AG04449 (cell line): ENCODE measurements around the gene MRTO4.
"Not testable (repeated sequence)": the region's sequence is repeated elsewhere in the genome, so short reads cannot be mapped to it uniquely, and the experiment has no call there.

Experiments used
- CTCF ChIA-PET: fragments of 350-600 bp; formaldehyde crosslinking; extraction: SDS; loops from one replicate; lab custom pipeline; 2021; ENCODE audit warnings: antibody characterized with exemption; lab: Yijun Ruan, JAX
- POLR2A ChIA-PET: fragments of 400-600, 350-600 bp; formaldehyde crosslinking; extraction: SDS; loops from one replicate; lab custom pipeline; 2020; ENCODE audit warnings: antibody characterized with exemption, inconsistent platforms; lab: Yijun Ruan, JAX
- DNase-seq: peaks from one replicate; pipeline ENCODE4 v3.0.0-alpha.2; 2010; ENCODE audit warnings: low read depth, low spot score
- H3K4me3 ChIP-seq: 2 replicates; pipeline ENCODE4 v1.5.1; 2011; ENCODE audit warnings: low read depth, mild to moderate bottlenecking, control low read depth, low read length
- CTCF ChIP-seq: IDR thresholded peaks from one replicate; pipeline ENCODE4 v1.5.1; 2011; ENCODE audit warnings: mild to moderate bottlenecking, moderate library complexity, low read length, control low read depth, inconsistent platforms; ENCODE audit not compliant: insufficient read depth; ENCODE audit errors: missing control alignments

Gene MRTO4

DNA sequence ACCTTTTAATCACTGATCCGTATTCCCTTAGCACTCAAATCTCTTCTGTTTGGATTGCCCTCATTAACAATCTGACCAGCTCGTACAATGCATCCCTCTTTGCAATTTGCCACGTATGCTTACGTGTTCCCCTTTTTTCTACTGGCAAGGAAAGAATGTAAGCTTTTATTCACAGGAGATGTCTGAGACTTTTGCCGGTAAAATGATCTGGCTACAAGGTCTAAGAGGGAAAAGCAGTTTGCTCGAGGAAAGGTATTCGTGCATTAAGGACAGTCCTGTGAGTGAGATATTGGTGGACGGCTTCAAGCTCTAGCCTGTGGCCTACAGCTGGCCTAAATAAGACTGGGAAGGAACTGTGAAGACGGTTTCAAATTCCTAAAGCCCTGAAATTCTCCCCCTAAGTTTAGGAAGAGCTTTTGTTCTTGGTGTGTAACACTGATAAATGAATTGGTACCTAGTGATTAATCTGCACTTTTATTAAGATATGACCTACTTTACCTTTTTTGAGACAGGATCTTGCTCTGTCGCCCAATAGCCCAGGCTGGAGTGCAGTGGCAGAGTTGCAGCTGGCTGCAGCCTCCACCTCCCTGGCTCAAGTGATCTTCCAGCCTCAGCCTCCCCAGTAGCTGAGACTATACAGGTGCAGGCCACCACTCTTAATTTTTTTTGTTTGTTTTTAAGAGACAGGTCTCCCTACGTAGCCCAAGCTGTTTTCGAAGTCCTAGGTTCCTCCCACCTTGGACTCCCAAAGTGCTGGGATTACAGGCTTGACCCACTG, 40.6 kb upstream of the MRTO4 start:
- no peak for DNase-seq

DNA sequence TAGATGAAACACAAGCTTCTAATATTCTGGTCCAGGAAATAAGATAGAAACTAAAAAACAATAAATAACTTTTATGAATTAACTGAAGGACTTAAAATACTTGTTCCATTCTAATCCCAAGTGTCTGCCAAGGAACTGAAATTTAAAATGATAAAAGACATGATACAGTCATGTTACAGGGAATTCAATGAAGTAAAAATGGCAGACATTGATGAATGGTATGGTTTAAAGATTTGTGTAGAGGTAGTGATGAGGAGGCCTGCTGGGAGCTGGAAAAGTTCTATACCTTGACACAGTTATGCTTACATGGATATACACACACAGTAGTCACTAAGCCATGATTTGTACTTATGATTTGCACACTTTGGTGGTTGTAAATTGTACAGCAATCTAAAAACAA, 39.4 kb upstream of the MRTO4 start:
- H3K4me3 ChIP-seq = no peak overlapping the region
- ChIA-PET POLR2A (no interaction called here), CTCF (interaction anchor here (1.3 to 2.9 kb wide), 2 partner anchors 29 to 304 kb away, joined by 3 to 17 read pairs; no protein-coding TSS in a partner anchor)
- no peak for TF ChIP-seq CTCF
- DNase-seq = no peak

More for the DNA sequence above, 40.6 kb upstream of the MRTO4 start:
- TF ChIP-seq CTCF = no peak
- POLR2A ChIA-PET = no interaction called here
- CTCF ChIA-PET = interaction anchor here (1.0 to 2.9 kb wide), 3 partner anchors 28 to 440 kb away, joined by 3 to 17 read pairs (median 3); no protein-coding TSS in a partner anchor
- peak overlapping the region; percentile 97 for H3K4me3 ChIP-seq

DNA sequence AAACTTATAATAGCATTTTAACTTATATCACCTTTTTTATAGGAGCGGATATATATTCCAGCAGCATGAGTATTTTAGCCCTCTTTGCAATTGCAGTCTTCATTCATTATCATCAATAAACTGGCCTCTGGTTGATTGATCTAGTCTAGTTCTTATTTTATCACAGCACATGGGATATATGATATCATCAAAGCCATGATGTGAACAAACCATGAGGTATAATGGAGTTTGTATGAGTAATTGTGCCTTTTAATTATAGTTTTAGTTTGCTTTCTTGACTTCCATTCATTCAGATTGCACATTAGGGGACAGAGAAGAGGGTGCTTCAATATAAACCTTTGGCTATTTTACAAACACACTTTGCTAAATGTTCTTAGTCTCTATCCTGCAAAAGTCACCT, 38.0 kb upstream of the MRTO4 start:
- H3K4me3 ChIP-seq = no peak overlapping the region
- CTCF ChIA-PET = interaction anchor here (1.2 kb wide), 1 partner anchor 12 kb away, joined by 3 read pairs; no protein-coding TSS in a partner anchor
- DNase-seq = no peak
- TF ChIP-seq CTCF = no peak
- POLR2A ChIA-PET = no interaction called here

GRCh38 chr1:19216585-19216984, 35.0 kb upstream of the MRTO4 start:
- POLR2A ChIA-PET, H3K4me3 ChIP-seq, DNase-seq, CTCF ChIA-PET: not testable (repeated sequence)

DNA sequence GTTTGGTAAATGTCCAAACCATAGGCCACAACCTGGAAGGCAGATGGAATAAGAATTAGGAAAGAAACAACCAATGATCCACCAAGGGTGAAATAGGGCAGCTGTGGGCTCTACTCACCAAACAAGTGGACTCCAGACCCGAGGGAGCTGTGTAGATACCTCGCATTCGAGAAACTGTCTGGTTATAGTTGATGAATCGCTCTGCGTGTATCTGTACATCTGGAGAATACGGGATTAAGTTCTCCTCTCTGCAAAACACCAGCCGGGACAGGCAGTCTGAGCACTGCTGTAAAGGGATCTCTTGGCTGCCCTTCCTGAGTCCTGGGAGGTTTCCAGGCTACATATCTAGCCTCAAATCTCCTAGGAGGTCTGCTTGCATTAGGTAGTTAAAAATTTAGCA, 32.2 kb upstream of the MRTO4 start:
- DNase-seq = no peak
- H3K4me3 ChIP-seq = no peak overlapping the region
- ChIA-PET CTCF (interaction anchor here (0.9 to 1.2 kb wide), 3 partner anchors 18 to 25 kb away, joined by 3 read pairs; no protein-coding TSS in a partner anchor), POLR2A (no interaction called here)
- no peak for TF ChIP-seq CTCF

- H3K4me3 ChIP-seq = no peak overlapping the region
- no peak for TF ChIP-seq CTCF
- POLR2A ChIA-PET = no interaction called here
- CTCF ChIA-PET = interaction anchor here (0.9 to 2.0 kb wide), 3 partner anchors 17 to 22 kb away, joined by 3 to 8 read pairs (median 3); no protein-coding TSS in a partner anchor
- no peak for DNase-seq
Measured at GRCh38 chr1:19220080-19220846, 31.3 kb upstream of the MRTO4 start.
